ENCODE data around the gene NUP214. TPM values are rescaled to one million over a fixed set of nuclear protein-coding genes. Genes with fewer than 3 reads are reported as not detected.

Gene NUP214
- total and polyA plus RNA-seq, 2 of the 8 experiments (the other 6 are each of a cell fraction or from before 2014, with no cell fraction given): 28.6 to 50.2 TPM

DNA sequence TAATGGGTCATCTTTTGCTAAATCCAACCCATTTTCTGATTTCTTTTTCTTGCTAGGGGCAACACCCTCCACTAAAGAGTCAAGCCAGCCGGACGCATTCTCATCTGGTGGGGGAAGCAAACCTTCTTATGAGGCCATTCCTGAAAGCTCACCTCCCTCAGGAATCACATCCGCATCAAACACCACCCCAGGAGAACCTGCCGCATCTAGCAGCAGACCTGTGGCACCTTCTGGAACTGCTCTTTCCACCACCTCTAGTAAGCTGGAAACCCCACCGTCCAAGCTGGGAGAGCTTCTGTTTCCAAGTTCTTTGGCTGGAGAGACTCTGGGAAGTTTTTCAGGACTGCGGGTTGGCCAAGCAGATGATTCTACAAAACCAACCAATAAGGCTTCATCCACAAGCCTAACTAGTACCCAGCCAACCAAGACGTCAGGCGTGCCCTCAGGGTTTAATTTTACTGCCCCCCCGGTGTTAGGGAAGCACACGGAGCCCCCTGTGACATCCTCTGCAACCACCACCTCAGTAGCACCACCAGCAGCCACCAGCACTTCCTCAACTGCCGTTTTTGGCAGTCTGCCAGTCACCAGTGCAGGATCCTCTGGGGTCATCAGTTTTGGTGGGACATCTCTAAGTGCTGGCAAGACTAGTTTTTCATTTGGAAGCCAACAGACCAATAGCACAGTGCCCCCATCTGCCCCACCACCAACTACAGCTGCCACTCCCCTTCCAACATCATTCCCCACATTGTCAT lies 72.0 kb downstream of the NUP214 start (continued):
- TF ChIP-seq SAP30 (IDR thresholded peaks at IDR 0.05; ENCODE audit: insufficient read depth, insufficient replicate concordance, low read length) (no peak), CBX8 (IDR thresholded peaks at IDR 0.05; ENCODE audit: borderline replicate concordance, low read depth, low read length) (no peak), FOSL1 (IDR thresholded peaks at IDR 0.05; ENCODE audit: insufficient read depth, low read depth, low read length) (no peak), SRF (IDR thresholded peaks at IDR 0.05; ENCODE audit: low read depth, low read length) (no peak), RBBP5 (IDR thresholded peaks at IDR 0.05; ENCODE audit: borderline replicate concordance, low read depth, low read length) (no peak)

All from H1 (cell line).